ENCODE data around the gene FBXL16. TPM values are rescaled to one million over a fixed set of nuclear protein-coding genes. Genes with fewer than 3 reads are reported as not detected.

FBXL16 gene
- under 0.01 TPM in 2 replicates for total RNA-seq

GRCh38 chr16:705431-706188 lies at the start of gene FBXL16:
FBXL16 (minus strand) TSS chr16:705801; CDS start chr16:697405, 8,396 bp downstream.

GRCh38 chr16:740764-741505 lies 35.3 kb upstream of the FBXL16 start, which contains the start of gene CIAO3:
CIAO3 (minus strand) TSS chr16:740997; CDS start chr16:740985, 12 bp downstream.

GRCh38 chr16:726438-727290 lies 21.1 kb upstream of the FBXL16 start, which contains the start of the genes CCDC78 and HAGHL:
CCDC78 (minus strand) TSS chr16:726443; CDS start chr16:726367, 76 bp downstream.
HAGHL (plus strand) TSS chr16:727106; CDS start chr16:727510, 404 bp downstream.

GRCh38 chr16:720990-721764 lies 15.6 kb upstream of the FBXL16 start, which contains the start of gene ANTKMT:
ANTKMT (plus strand) TSS chr16:721146; CDS start chr16:721275, 129 bp downstream.

GRCh38 chr16:714558-715476 lies 9.2 kb upstream of the FBXL16 start, which contains the start of gene METRN:
METRN (plus strand) TSS chr16:715118; CDS start chr16:715290, 172 bp downstream.

GRCh38 chr16:684071-684794 lies 21.4 kb downstream of the FBXL16 start, which contains the start of gene JMJD8:
JMJD8 (minus strand) TSS chr16:684334; CDS start chr16:684319, 15 bp downstream.

GRCh38 chr16:679814-680624 lies 25.6 kb downstream of the FBXL16 start, which contains the start of gene STUB1:
STUB1 (plus strand) TSS chr16:680410; CDS start chr16:680526, 116 bp downstream.

GRCh38 chr16:674968-675883 lies 30.4 kb downstream of the FBXL16 start, which contains the start of gene RHBDL1:
RHBDL1 (plus strand) TSS chr16:675671; CDS start chr16:675791, 120 bp downstream.

GRCh38 chr16:667780-668518 lies 37.7 kb downstream of the FBXL16 start, which contains the start of gene RHOT2:
RHOT2 (plus strand) TSS chr16:668132; CDS start chr16:668200, 68 bp downstream.

GRCh38 chr16:648781-649589 lies 56.6 kb downstream of the FBXL16 start, which contains the start of gene WDR90:
WDR90 (plus strand) TSS chr16:649365; CDS start chr16:649417, 52 bp downstream.

Other genes starting within 250 kb of the FBXL16 start
- gene CAPN15, start 178.1 kb downstream of the FBXL16 start, total RNA-seq = 24.0 and 37.2 TPM in 2 replicates
- not detected in 2 replicates for gene PRR35, start 145.4 kb downstream of the FBXL16 start, total RNA-seq
- gene NHLRC4, start 138.8 kb downstream of the FBXL16 start, total RNA-seq = 1.5 and 3.4 TPM in 2 replicates
- 17.8 and 19.0 TPM in 2 replicates for gene PIGQ, start 135.8 kb downstream of the FBXL16 start, total RNA-seq
- 9.3 and 13.4 TPM in 2 replicates for gene RAB40C, start 115.7 kb downstream of the FBXL16 start, total RNA-seq
- under 0.01 and 0.19 TPM in 2 replicates for gene WFIKKN1, start 74.8 kb downstream of the FBXL16 start, total RNA-seq
- gene METTL26, start 69.5 kb downstream of the FBXL16 start, total RNA-seq = 77.8 and 81.9 TPM in 2 replicates
- 21.7 and 22.8 TPM in 2 replicates for gene MCRIP2, start 64.0 kb downstream of the FBXL16 start, total RNA-seq
- 11.0 and 11.3 TPM in 2 replicates for gene WDR90, start 56.4 kb downstream of the FBXL16 start, total RNA-seq
- gene RHOT2, start 37.7 kb downstream of the FBXL16 start, total RNA-seq = 29.9 and 38.2 TPM in 2 replicates
- 0.77 and 3.1 TPM in 2 replicates for gene RHBDL1, start 30.1 kb downstream of the FBXL16 start, total RNA-seq
- gene STUB1, start 25.4 kb downstream of the FBXL16 start, total RNA-seq = 90.8 and 211 TPM in 2 replicates
- 23.6 and 28.2 TPM in 2 replicates for gene JMJD8, start 21.5 kb downstream of the FBXL16 start, total RNA-seq
- 2.3 and 9.0 TPM in 2 replicates for gene WDR24, start 15.4 kb downstream of the FBXL16 start, total RNA-seq
- 54.3 and 76.4 TPM in 2 replicates for gene METRN, start 9.3 kb upstream of the FBXL16 start, total RNA-seq
- 34.1 and 39.5 TPM in 2 replicates for gene ANTKMT, start 15.3 kb upstream of the FBXL16 start, total RNA-seq
- 1.3 and 2.0 TPM in 2 replicates for gene CCDC78, start 20.6 kb upstream of the FBXL16 start, total RNA-seq
- gene HAGHL, start 21.3 kb upstream of the FBXL16 start, total RNA-seq = 9.0 and 16.1 TPM in 2 replicates
- 24.7 and 31.9 TPM in 2 replicates for gene CIAO3, start 35.2 kb upstream of the FBXL16 start, total RNA-seq
- under 0.01 TPM in 1 of 2 replicates, not detected in the other for gene MSLN, start 54.9 kb upstream of the FBXL16 start, total RNA-seq
- gene RPUSD1, start 82.6 kb upstream of the FBXL16 start, total RNA-seq = 13.0 and 24.0 TPM in 2 replicates
- 7.9 and 34.1 TPM in 2 replicates for gene CHTF18, start 82.8 kb upstream of the FBXL16 start, total RNA-seq
- not detected in 2 replicates for gene GNG13, start 94.9 kb upstream of the FBXL16 start, total RNA-seq